ENCODE data around the gene CNOT3. TPM values are rescaled to one million over a fixed set of nuclear protein-coding genes. Genes with fewer than 3 reads are reported as not detected.

Gene CNOT3
- total RNA-seq, 1 donor from 2014 or later, result 70.6 TPM

DNA sequence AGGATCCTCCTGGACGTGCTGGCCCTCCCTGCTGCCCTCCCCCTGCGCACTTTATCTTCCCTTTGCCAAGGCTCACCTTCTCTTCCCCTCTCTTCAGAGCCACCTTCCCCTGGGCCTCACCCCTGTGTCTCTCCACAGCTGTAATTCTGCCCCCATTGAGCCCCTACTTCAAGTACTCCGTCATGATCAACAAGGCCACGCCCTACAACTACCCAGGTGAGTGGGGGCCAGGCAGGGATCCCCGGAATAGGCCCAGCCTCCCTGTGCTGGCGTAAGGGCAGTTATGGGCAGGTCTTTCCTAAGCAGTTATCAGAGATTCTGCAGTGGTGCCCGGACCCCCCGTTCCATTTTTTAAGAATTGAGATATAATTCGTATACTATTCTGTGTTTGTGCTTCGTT is 31.8 kb upstream of the CNOT3 start:
- peaks cover 17% of the 10 kb centered on the region for H3K36me3 Mint-ChIP-seq
- no peaks in the 10 kb centered on the region for H3K9me3 Mint-ChIP-seq
- no peak for DNase-seq (ENCODE audit: low spot score in 2 of 2, unreplicated experiment in 2 of 2)
- no peaks in the 10 kb centered on the region for H3K27me3 Mint-ChIP-seq (ENCODE audit: low read depth)
- peaks cover 9% of the 10 kb centered on the region for H3K4me1 Mint-ChIP-seq
- TF ChIP-seq, protein P1, sequence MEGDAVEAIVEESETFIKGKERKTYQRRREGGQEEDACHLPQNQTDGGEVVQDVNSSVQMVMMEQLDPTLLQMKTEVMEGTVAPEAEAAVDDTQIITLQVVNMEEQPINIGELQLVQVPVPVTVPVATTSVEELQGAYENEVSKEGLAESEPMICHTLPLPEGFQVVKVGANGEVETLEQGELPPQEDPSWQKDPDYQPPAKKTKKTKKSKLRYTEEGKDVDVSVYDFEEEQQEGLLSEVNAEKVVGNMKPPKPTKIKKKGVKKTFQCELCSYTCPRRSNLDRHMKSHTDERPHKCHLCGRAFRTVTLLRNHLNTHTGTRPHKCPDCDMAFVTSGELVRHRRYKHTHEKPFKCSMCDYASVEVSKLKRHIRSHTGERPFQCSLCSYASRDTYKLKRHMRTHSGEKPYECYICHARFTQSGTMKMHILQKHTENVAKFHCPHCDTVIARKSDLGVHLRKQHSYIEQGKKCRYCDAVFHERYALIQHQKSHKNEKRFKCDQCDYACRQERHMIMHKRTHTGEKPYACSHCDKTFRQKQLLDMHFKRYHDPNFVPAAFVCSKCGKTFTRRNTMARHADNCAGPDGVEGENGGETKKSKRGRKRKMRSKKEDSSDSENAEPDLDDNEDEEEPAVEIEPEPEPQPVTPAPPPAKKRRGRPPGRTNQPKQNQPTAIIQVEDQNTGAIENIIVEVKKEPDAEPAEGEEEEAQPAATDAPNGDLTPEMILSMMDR (IDR thresholded peaks at IDR 0.05; ENCODE audit: unreplicated experiment), result no peak
- no peak overlapping the region for H3K4me3 Mint-ChIP-seq
- no peak overlapping the region for H3K27ac Mint-ChIP-seq

DNA sequence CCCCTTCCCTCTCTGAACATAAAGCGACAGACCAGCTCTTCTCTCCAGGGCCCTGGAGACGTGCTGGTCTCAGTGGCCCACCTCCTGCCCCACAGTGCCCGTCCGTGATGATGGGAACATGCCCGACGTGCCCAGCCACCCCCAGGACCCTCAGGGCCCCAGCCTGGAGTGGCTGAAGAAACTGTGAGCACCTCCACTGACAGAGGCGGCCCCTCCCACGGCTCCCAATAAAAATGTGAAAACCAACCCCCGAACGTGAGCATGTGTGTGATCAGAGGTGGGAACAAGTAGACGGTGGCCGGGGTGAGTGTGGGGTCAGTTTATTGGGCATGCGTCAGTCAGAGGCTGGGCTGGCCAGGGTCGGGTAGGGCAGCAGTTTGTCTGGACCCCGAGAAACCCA is 30.8 kb upstream of the CNOT3 start:
- Mint-ChIP-seq H3K9me3 (no peaks in the 10 kb centered on the region), H3K4me3 (no peak overlapping the region), H3K27me3 (ENCODE audit: low read depth) (no peaks in the 10 kb centered on the region), H3K36me3 (peaks cover 19% of the 10 kb centered on the region), H3K27ac (no peak overlapping the region), H3K4me1 (peaks cover 9% of the 10 kb centered on the region)
- DNase-seq (ENCODE audit: low spot score in 2 of 2, unreplicated experiment in 2 of 2), result no peak
- TF ChIP-seq, protein P1 (IDR thresholded peaks at IDR 0.05; ENCODE audit: unreplicated experiment), result no peak

DNA sequence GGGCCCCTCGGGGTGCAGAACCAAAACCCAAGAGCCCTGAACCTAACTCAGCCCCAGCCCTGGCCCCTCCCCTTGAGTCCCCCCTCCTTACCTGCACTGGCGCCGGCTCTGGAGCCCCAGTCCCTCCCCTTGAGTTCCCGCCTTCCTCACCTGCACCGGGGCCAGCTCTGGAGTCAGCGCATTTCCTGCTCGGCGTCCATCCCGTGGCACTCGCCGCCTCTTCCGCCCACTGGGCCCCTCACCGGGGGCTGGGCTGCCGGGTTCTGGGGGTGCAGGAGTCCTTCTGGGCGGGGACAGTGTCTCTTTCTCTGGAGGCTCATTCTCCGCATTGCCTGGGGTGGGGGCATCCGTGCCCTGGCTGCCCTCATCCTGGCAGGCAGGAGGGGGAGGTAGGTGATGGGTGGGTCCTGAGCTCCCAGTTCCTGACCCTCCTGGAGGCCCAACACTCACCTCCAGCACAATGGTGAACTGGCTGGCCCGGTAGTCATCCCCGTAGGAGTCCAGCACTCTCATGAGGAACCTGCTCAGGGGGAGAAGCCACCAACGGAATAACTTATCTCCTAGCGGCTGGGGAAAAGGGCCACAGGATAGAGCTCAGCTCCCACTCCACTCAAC is 29.6 kb upstream of the CNOT3 start:
- peaks cover 4% of the 10 kb centered on the region for H3K4me1 Mint-ChIP-seq
- H3K4me3 Mint-ChIP-seq, result no peak overlapping the region
- no peak for DNase-seq (ENCODE audit: low spot score in 2 of 2, unreplicated experiment in 2 of 2)
- H3K27me3 Mint-ChIP-seq (ENCODE audit: low read depth), result no peaks in the 10 kb centered on the region
- no peaks in the 10 kb centered on the region for H3K9me3 Mint-ChIP-seq
- no peak overlapping the region for H3K27ac Mint-ChIP-seq
- TF ChIP-seq, protein P1 (IDR thresholded peaks at IDR 0.05; ENCODE audit: unreplicated experiment), result no peak
- peaks cover 18% of the 10 kb centered on the region for H3K36me3 Mint-ChIP-seq

DNA sequence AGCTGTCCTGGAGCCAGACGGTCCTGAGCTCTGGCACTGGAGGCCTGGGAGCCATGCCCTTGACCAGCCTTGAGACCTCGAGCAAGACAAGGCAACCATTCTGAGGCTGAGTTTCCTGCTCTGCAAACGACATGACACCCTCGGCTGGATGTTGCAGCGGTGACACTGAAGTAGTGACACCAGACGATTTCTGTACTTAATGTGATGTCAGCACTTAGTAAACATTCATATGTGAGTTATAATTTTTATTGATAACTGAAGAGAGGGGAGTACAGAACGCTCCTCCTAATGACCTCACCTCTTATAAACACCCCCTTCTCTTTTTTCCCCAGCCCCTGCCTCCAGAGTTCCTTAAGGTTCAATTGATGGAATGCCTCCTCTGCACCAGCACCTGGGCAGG is 29.1 kb upstream of the CNOT3 start:
- Mint-ChIP-seq H3K4me3 (no peak overlapping the region), H3K27ac (no peak overlapping the region), H3K9me3 (no peaks in the 10 kb centered on the region), H3K36me3 (peaks cover 18% of the 10 kb centered on the region), H3K4me1 (peaks cover under 1% of the 10 kb centered on the region), H3K27me3 (ENCODE audit: low read depth) (no peaks in the 10 kb centered on the region)
- TF ChIP-seq, protein P1 (IDR thresholded peaks at IDR 0.05; ENCODE audit: unreplicated experiment), result no peak
- no peak for DNase-seq (ENCODE audit: low spot score in 2 of 2, unreplicated experiment in 2 of 2)

DNA sequence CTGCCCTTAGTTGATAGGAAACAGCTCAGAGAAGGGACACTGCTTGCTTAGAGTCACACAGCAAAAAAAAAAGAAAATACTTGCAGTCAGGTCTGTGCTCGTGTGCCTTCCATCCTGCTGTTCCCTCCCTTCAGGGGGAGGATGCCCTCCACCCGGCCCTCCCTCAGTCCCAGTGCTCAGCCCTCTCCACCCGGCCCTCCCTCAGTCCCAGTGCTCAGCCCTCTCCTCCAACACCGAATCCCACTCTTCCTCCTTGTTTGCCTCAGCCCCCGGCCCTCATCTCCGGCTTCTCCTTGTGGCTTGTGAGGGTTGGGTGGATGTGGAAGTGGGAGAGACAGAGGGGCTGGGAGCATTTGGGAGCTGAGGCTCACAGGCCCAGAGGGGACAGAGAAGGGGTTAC is 27.9 kb upstream of the CNOT3 start:
- Mint-ChIP-seq H3K9me3 (no peaks in the 10 kb centered on the region), H3K27me3 (ENCODE audit: low read depth) (no peaks in the 10 kb centered on the region), H3K36me3 (peaks cover 18% of the 10 kb centered on the region), H3K27ac (no peak overlapping the region), H3K4me1 (peaks cover 7% of the 10 kb centered on the region), H3K4me3 (no peak overlapping the region)
- DNase-seq (ENCODE audit: low spot score in 2 of 2, unreplicated experiment in 2 of 2), result no peak
- TF ChIP-seq, protein P1 (IDR thresholded peaks at IDR 0.05; ENCODE audit: unreplicated experiment), result no peak
